Endothelial cell of umbilical vein (primary cell): ENCODE results near the gene CDH15. TPM values are rescaled to one million over a fixed set of nuclear protein-coding genes. Genes with fewer than 3 reads are reported as not detected.
"Not testable (repeated sequence)": the region's sequence is repeated elsewhere in the genome, so short reads cannot be mapped to it uniquely, and the experiment has no call there.

Experiments
- BruUV-seq: library from RNA; stranded (reverse); fragments of 400-500 nt; replicated peaks from 2 replicates; lab custom pipeline; 2021; lab: Mats Ljungman, UMichigan
- CTCF ChIA-PET: fragments of 300-600, 350-600 bp; sonication (Branson Sonifier 250); formaldehyde crosslinking; loops from one replicate; lab custom pipeline; 2021; ENCODE audit warnings: antibody characterized with exemption, inconsistent platforms; lab: Charles Lee
- POLR2A ChIA-PET: fragments of 300-600, 350-600 bp; sonication (Branson Sonifier 250); formaldehyde crosslinking; loops from one replicate; lab custom pipeline; 2021; ENCODE audit warnings: antibody characterized with exemption, inconsistent platforms; lab: Charles Lee
- DNase-seq: peaks from one replicate; pipeline ENCODE4 v3.0.0-alpha.2; 2011; ENCODE audit warnings: low read depth, low spot score
- FAIRE-seq: peaks from 2 replicates; lab custom pipeline; 2011; peaks lifted over from hg19 to GRCh38; lab: Jason Lieb, UNC
- H2AFZ ChIP-seq: 2 replicates; pipeline ENCODE4 v1.6.0; 2012; ENCODE audit warnings: low read depth, low read length, control low read depth, inconsistent platforms
- H3K27ac ChIP-seq: 2 replicates; pipeline ENCODE4 v1.5.1; 2011; ENCODE audit warnings: low read depth, mild to moderate bottlenecking, control low read depth, low read length, moderate library complexity; ENCODE audit not compliant: insufficient read depth
- H3K27me3 ChIP-seq, 2 experiments: 2 replicates each; pipeline versions ENCODE4 v1.6.0 to v1.6.1; 2011; ENCODE audit warnings: low read length in 2 of 2, mixed read lengths in 1 of 2; ENCODE audit not compliant: control insufficient read depth in 2 of 2, insufficient read depth in 2 of 2
- H3K36me3 ChIP-seq, 2 experiments: 2 replicates in 1 of 2; 3 replicates in 1 of 2; pipeline ENCODE4 v1.5.1; 2011; ENCODE audit warnings: low read length in 2 of 2, mild to moderate bottlenecking in 1 of 2, moderate library complexity in 1 of 2; ENCODE audit not compliant: control insufficient read depth in 2 of 2, insufficient read depth in 2 of 2; ENCODE audit errors: extremely low read depth in 1 of 2
- H3K4me1 ChIP-seq: 3 replicates; pipeline ENCODE4 v1.5.1; 2011; ENCODE audit warnings: mild to moderate bottlenecking, low read length; ENCODE audit not compliant: control insufficient read depth, insufficient read depth; ENCODE audit errors: extremely low read depth
- H3K4me2 ChIP-seq: 2 replicates; pipeline ENCODE4 v1.6.1; 2011; ENCODE audit warnings: low read length, control low read depth, mixed read lengths; ENCODE audit not compliant: insufficient read depth
- H3K4me3 ChIP-seq, 3 experiments: fragments of 200-600 bp in 1 of 3; sonication (generic), shearing (Covaris generic) in 1 of 3; replicated peaks in 1 of 3; 2 replicates each; pipeline ENCODE4 v1.5.1; 2011 to 2016; ENCODE audit warnings: control low read depth in 3 of 3, low read length in 3 of 3, mild to moderate bottlenecking in 2 of 3, inconsistent platforms in 1 of 3, low read depth in 1 of 3, moderate library complexity in 1 of 3; ENCODE audit not compliant: insufficient read depth in 1 of 3
- H3K79me2 ChIP-seq: 2 replicates; pipeline ENCODE4 v1.6.0; 2012; ENCODE audit warnings: low read length, inconsistent platforms; ENCODE audit not compliant: control insufficient read depth, insufficient read depth
- H3K9ac ChIP-seq: replicated peaks from 2 replicates; pipeline ENCODE3; 2011; ENCODE audit warnings: low read length, control low read depth; ENCODE audit not compliant: insufficient read depth; ENCODE audit errors: extremely low read depth
- H3K9me1 ChIP-seq: replicated peaks from 3 replicates; pipeline ENCODE4 v1.6.0; 2011; ENCODE audit warnings: mild to moderate bottlenecking, low read length; ENCODE audit not compliant: control insufficient read depth, insufficient read depth; ENCODE audit errors: extremely low read depth
- H3K9me3 ChIP-seq: replicated peaks from 2 replicates; pipeline ENCODE4 v1.5.1; 2012; ENCODE audit warnings: low read length, inconsistent platforms; ENCODE audit not compliant: control insufficient read depth, insufficient read depth
- H4K20me1 ChIP-seq: replicated peaks from 2 replicates; pipeline ENCODE3; 2011; ENCODE audit warnings: mild to moderate bottlenecking, low read length; ENCODE audit not compliant: control insufficient read depth, insufficient read depth; ENCODE audit errors: extremely low read depth
- EZH2 ChIP-seq: IDR thresholded peaks from 2 replicates; pipeline ENCODE4 v1.6.1; 2012; ENCODE audit warnings: borderline replicate concordance, low read depth, mild to moderate bottlenecking, moderate library complexity, low read length, inconsistent platforms; ENCODE audit not compliant: severe bottlenecking
- FOS ChIP-seq: IDR thresholded peaks from 2 replicates; pipeline ENCODE4 v1.6.1; 2011; ENCODE audit warnings: mild to moderate bottlenecking, low read length, moderate library complexity, borderline replicate concordance; ENCODE audit not compliant: insufficient read depth
- MAX ChIP-seq: IDR thresholded peaks from 2 replicates; pipeline ENCODE4 v1.6.1; 2011; ENCODE audit not compliant: insufficient read depth, insufficient read length
- POLR2A ChIP-seq: IDR thresholded peaks from 2 replicates; pipeline ENCODE4 v1.6.1; 2012; ENCODE audit warnings: low read depth, mild to moderate bottlenecking, control low read depth, low read length
- POLR2AphosphoS5 ChIP-seq: IDR thresholded peaks from 2 replicates; pipeline ENCODE4 v1.6.1; 2012; ENCODE audit warnings: low read depth, mild to moderate bottlenecking, control low read depth, low read length, moderate library complexity; ENCODE audit not compliant: insufficient read depth
- dilution Hi-C: fragments of 300-500 bp; cut with MboI; formaldehyde crosslinking; loops from one replicate; pipeline ENCODE4 v1.15.0; 2019; ENCODE audit warnings: low sequenced_read_pairs; ENCODE audit not compliant: extremely low pct_ligation_motif_present
- intact Hi-C: fragments of 100-400 bp; cut with micrococcal nuclease; formaldehyde crosslinking; loops from one replicate; pipeline ENCODE4 v1.10.0; 2022
- polyA plus RNA-seq, 4 experiments: library from polyadenylated mRNA; depleted of rRNA in 3 of 4; stranded (reverse) in 3 of 4; unstranded in 1 of 4; fragments of >200 nt; gene quantifications; 2 replicates each; pipeline versions ENCODE4 v1.2.1 to v1.2.3, GENCODE V29; 2011 to 2012; ENCODE audit warnings: missing spikeins in 1 of 4
- total RNA-seq: library from RNA; stranded (reverse); gene quantifications from 2 replicates; pipeline ENCODE4 v1.2.3, GENCODE V29; 2021

The CDH15 gene
- total and polyA plus RNA-seq, 2 donors (not counting 3 experiments of a cell fraction or from before 2014, with no cell fraction given): 0.44 TPM; not detected in 1

GRCh38 chr16:89192186-89192955 lies 20.8 kb downstream of the CDH15 start:
- Histone ChIP-seq H3K4me2 (peak overlapping the region; percentile 63), H2AFZ (peak overlapping the region; percentile 96), H3K4me3 (peak overlapping the region; percentile 15 to 40 (median 33)), H3K9ac (peak overlapping the region; percentile 19), H3K27ac (peak overlapping the region; percentile 12)
- intact Hi-C loops: loop anchor here (1.0 kb wide), 1 partner anchor 21 kb away; the partner anchor contains the start of gene CDH15
- DNase-seq (peak; percentile 93), FAIRE-seq (peak; percentile 90)
- H3K9me1 ChIP-seq, H3K27me3 ChIP-seq, H4K20me1 ChIP-seq, H3K79me2 ChIP-seq, POLR2A ChIA-PET, BruUV-seq, H3K4me1 ChIP-seq, H3K36me3 ChIP-seq, H3K9me3 ChIP-seq, dilution Hi-C loops: not testable (repeated sequence)
- CTCF ChIA-PET: interaction anchor here (0.7 to 1.1 kb wide), 3 partner anchors 8 to 55 kb away, joined by 3 to 4 read pairs (median 3); no protein-coding TSS in a partner anchor
- peak; percentile 20 for TF ChIP-seq POLR2AphosphoS5

GRCh38 chr16:89192956-89193575 lies 21.5 kb downstream of the CDH15 start:
- TF ChIP-seq MAX (no peak), EZH2 (no peak), POLR2AphosphoS5 (no peak), POLR2A (no peak), FOS (no peak)
- Histone ChIP-seq H3K4me2 (no peak overlapping the region), H3K9me1 (no peaks in the 10 kb centered on the region), H3K79me2 (no peaks in the 10 kb centered on the region), H3K4me3 (peak overlapping the region in 1 of 3 experiments; percentile 14), H3K36me3 (no peaks in the 10 kb centered on the region), H2AFZ (peak overlapping the region; percentile 56), H3K9me3 (no peaks in the 10 kb centered on the region), H3K27ac (no peak overlapping the region), H3K4me1 (no peaks in the 10 kb centered on the region), H4K20me1 (no peaks in the 10 kb centered on the region), H3K9ac (no peak overlapping the region), H3K27me3 (no peaks in the 10 kb centered on the region)
- intact Hi-C loops: loop anchor here (1.0 kb wide), 2 partner anchors 8 to 22 kb away; partner anchors contain the start of gene CDH15
- ChIA-PET POLR2A (no interaction called here), CTCF (interaction anchor here (0.7 to 1.1 kb wide), 3 partner anchors 9 to 54 kb away, joined by 3 to 4 read pairs (median 3); no protein-coding TSS in a partner anchor)
- dilution Hi-C loops: no loop called here
- FAIRE-seq (no peak), DNase-seq (peak; percentile 79)
- no TSS peak for BruUV-seq
